ENCODE measurements around the gene TMEM106B.

DNA sequence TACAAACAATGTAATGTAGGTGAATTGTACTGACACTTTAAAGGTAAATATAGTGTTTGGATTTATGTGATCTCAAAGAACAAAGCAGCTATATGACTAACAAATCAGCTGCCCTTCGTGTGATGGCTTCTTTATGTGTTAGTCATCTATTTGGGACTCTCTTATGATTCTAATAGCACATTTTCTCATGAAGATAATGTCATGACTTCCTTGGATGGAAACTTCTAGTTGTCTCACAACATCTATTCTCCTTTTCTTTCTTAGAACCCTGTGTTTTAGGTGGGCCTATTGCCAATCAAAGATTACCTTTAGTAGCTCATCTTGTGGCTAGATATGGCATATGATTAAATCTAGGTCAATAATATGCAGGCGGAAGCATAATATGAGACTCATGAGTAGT lies 45.0 kb downstream of the TMEM106B start:
- TF ChIP-seq, protein P1, sequence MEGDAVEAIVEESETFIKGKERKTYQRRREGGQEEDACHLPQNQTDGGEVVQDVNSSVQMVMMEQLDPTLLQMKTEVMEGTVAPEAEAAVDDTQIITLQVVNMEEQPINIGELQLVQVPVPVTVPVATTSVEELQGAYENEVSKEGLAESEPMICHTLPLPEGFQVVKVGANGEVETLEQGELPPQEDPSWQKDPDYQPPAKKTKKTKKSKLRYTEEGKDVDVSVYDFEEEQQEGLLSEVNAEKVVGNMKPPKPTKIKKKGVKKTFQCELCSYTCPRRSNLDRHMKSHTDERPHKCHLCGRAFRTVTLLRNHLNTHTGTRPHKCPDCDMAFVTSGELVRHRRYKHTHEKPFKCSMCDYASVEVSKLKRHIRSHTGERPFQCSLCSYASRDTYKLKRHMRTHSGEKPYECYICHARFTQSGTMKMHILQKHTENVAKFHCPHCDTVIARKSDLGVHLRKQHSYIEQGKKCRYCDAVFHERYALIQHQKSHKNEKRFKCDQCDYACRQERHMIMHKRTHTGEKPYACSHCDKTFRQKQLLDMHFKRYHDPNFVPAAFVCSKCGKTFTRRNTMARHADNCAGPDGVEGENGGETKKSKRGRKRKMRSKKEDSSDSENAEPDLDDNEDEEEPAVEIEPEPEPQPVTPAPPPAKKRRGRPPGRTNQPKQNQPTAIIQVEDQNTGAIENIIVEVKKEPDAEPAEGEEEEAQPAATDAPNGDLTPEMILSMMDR (conservative IDR thresholded peaks at IDR 0.05; ENCODE audit: low read length): no peak
- TF ChIP-seq EZH2phosphoT487 (IDR thresholded peaks at IDR 0.05; ENCODE audit: borderline replicate concordance, low read depth, low read length): no peak

Measured in OCI-LY7 (cell line).